Activated CD4-positive, alpha-beta T cell treated with anti-CD3 and anti-CD28 coated beads, Interleukin-2, amount 50 U/mL, for 1 hour (primary cell): ENCODE results near the gene ARL8A.

Source experiments
- DNase-seq: peaks from one replicate; pipeline ENCODE4 v3.0.0-alpha.2; 2020

The ARL8A gene

DNA sequence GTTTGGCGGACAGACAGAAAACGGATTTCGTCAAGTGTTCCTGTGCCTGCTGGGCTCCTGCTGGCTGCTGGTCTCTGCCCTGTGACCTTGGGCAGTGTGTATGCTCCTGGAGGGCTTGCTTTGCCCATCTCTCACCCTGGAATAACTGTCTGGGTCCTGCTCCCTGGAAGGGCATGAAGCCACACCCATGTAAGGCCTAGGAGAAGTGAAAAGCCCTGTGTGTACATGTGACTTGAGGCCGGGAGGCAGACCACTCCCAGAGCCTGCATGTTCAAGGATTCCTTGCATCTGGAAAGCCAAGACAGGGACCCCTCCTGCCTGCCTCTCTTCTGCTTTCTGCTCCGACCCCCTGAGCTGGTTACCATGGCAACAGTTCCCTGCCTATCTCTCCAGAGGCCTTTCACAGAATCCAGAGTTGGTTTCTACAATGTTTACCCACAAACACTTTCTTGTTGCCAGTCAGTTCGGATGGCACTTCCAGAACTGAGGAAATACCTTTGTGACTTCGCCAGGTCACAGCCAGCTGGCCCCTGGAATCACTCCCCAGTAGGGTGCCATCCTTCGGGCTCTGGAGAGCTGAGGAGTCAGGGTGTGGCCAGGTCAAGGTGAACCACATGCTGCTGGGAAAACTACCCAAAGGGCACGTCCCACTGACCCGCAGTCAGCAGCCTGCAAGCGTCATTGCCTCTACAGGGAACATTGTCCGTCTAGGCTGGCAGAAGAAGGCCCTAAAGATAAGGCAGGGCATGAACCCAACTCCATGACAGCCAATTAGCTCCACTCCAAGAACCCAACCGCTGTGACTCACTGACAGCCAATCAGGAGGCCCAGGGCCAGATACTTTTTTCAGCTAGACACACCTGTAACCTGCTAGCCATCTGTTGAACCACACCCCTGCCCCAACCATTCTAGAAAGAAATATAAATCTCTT is 36.5 kb downstream of the ARL8A start:
- DNase-seq = no peak

DNA sequence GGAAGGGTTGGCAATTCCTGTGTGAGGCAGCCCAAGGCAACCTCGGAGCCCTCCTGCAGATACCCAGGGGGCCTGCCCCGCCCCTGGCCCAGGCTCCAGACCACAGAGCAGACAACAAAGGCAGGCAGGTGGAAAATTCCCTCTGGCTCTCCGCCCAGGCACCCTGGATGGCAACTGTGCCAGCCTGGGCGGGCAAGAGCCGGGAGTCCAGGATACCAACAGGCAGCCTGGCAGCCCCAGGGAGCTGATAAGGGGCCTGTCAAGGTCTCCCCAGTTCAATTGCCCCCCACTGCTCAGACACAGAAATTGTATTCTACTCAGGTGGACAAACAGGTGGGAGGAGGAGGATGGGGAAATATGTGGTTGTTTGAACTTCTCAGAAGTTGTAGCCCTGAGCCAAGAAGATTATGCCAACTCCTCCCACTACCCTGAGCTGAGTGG is 37.2 kb downstream of the ARL8A start:
- DNase-seq = no peak

DNA sequence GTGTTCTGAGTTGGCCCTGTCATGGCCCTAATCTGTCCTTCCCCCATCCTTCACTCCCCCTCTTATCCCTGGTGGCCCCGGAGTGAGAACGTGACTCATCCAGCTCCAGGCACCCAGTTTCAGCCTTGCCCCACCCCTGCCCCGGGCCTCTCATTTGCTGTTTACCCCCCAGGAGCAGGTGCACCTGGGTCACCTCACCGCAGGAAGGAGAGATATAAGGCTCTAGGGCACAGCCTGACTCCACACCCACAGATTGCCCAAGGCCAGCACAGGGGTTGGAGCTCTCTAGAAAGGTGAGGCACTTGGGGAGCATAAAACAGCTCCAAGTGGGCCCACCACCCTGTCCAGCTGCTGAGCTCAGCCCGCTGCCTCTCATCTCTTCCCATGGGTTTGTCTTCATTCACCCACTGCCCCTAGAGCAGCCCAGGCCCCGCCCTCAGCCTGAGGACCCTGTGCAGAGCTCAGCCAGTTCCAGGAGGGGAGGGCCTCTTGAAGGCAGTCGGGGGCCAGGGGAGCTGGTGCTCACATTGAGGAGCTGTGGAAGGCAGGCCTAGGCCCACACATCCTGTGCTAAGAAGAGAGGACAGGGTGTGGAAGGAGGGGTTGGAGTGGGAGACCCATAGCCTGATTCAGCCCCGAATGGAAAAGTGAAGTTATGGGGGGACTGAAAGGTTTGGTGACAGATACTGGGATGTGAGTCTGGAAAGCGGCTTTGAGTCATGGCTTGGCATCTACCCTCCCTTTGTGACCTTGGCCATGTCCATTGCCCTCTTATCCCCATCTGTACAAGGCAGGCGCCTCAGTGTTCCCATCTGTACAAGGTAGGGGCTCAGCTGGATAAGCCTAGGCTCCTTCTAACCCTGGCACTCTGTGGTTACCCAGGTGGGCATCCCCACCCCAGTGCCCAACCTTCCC is 37.9 kb downstream of the ARL8A start:
- DNase-seq = no peak

DNA sequence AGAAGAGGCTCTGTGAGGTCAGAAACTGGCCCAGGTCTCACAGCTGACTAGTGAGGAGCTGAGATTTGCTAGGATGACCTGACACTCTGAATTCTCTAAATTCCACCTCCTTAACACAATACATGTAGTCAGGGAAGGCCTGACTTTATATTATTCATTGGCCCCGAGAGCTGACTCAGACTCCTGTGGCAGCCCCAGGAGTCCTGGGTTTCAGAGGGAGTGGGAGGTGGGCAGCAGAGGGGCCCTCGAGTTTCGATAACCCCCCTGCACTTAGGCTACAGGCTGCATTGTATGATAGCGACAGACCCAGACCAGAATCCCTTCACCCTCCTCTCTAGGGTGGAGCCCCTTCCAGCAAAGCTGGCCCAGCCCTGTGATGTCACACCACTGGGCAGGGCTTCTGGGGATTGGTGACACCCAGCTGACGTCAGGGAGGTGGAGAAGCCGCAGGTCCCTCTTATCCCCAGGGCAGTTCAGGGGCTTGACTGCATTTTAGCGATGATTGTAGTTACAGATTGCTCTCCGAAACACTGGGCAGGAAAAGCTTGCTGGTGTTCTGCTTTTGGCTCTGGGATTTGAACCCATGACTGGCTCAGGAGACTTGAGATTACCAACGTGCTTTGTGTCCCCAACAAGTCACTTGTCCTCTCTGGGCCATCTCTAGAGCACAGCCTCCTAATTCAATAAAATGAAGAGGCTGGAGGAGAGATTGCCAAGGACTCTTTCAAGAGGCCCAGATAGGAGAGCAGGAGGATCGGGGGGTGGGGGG is 38.8 kb downstream of the ARL8A start:
- DNase-seq = no peak

DNA sequence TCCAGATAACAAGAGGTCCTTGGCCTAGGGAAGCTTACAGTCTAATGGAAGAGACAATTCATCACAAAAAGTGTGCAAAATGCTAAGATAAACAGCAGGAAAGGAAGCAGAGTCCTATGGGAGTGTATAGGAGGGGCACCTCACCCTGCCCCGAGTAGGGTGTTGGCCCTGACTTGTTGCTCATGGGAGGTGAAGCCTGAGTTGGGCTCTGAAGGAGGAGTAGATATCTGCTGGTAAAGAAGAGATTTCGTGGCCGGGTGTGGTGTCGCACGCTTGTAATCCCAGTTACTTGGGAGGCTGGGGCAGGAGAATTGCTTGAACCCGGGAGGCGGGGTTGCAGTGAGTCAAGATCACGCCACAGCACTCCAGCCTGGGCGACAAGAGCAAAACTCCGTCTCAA is 40.5 kb downstream of the ARL8A start:
- DNase-seq = no peak

DNA sequence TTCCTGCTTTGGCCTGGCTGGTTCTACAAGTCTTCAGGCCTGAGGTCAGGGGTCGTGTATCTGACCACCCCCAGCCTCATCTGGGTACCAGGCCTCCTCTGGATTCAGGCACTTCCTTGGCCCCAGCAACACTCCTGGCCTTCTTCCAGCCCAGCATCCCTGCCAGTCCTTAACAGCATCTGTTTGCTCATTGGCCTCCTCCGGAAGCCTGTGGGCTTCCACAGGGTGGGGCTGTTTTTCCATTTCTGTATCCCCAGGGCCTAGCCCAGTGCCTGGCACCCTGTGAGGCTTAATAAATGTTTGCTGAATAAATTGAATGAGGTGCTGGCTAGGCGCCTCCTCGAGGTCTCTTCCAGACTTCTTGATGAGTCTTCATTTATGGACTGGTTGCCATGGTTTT is 43.4 kb downstream of the ARL8A start:
- DNase-seq = no peak

DNA sequence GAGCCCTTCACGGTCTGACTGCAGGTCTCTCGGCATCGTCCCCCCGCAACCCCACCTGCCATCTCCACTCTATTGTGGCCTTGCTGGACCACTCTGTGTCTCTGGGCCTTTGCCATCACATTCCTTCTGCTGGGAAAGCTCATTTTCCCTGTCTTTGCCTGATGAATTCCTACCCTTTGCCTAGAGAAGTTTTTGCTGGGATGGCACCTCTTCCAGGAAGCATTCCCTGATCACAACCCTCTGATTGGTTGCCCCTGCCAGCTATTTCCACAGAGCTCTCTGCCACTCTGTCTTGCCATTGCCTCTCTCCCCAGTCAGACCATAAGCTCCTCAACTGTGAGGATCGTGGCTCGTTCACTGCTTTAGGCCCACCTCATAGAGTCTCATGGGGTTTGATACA is 50.7 kb downstream of the ARL8A start:
- DNase-seq = no peak

DNA sequence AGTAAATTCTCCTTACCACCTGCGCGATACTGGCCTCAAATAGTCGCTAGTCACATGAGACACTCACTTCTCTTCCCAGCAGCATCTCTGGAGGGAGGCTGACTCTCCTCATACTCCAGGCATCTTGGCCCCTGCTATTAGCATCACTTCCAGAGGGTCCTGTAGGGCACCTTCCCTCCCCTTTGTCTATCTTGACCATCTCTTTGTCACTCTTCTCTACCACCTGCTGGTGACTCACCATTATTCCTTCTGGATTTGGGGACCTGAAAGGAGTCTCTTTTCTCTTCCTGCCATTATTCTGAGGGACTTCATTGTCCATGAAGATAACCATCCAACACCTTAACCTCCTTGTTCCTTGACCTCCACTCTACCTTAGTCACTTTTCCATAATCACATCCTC is 53.5 kb downstream of the ARL8A start:
- no peak for DNase-seq

DNA sequence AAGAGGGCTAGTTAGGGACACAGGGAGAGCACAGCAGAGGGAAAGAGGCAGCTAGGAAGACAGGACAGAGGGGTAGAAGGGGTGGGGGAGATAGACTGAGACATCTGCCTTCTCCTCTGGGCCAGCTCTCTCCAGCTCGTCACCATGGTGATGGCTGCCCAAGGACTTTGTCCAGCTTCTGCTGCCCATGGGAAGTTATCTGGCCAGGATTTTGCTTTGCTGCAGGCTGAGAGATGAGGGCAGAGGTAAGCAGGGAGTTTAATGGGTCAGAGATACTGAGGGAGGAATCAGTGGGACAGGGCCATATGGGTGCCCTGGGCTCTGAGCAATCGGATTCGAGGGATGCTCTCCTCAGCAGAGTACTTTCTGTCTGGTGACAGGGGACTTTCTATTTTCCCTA is 56.3 kb downstream of the ARL8A start:
- DNase-seq = no peak

DNA sequence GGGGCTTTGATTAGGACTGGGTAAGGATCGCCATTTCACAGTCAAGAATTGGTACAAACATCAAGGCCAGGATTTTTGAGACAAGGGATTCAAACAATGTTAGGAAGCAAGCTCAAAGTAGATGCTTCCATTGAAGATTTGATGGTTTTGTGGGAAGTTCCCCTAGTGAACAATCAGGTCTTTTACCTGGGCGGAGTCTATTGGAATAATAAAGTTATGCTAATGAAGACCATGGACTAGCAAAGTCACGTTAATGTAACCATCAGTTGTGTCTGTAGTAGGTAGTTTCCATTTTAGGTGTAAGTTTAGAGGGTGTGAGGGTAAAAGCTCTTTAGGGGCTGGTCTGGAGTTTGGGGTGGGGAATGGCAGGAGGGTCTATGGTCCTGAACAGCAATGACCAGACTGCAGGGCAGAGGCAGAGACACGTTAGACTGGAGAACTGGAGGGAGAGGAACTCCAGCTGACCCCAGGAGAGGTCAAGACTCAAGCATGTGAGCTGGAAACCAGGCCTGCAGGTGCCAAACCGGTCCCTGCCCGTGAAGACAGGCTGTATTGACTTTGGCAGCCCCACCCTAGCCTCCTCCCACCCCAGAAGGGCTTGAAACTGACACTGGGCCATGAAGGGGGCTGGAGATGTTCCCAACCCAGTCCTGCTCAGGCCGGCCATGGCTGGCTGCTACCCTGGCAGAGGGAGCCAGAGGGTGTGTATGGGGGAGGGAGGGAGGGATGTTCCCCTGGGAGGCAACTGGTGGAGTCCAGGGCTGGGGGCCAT is 57.8 kb downstream of the ARL8A start:
- DNase-seq = no peak

DNA sequence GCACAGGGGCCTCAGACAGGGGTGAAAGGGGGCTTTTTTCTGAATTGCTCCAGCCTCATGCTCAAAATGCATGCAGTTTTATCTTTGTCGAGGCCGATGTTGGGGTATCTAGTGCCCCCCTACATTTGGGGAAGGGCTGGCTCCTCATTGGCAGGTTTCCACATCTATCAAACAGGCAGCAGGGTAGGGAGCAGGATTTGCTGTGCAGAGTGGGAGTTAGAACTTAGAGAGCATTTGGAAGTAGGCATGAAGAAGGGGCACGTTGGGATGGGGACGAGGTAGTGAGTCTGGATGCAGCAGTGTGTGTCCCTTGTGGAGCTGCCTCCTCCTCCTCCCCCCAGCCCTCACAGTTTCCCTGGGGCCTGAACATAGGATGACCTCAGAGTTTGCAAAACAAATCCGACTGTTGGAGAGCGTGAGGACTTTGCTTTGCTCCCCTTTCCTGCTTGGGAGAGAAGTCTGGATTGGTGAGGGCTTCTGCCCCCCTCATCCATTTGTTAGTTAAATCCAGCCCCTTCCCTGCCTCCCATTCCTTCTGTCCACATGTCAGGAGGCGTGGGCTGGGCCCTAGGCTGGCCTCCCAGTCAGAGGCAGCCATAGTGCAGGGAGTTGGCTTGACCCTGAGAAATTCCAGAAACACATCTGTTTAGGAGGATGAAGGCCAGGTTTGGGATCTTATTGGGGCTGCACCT is 58.7 kb downstream of the ARL8A start:
- no peak for DNase-seq

DNA sequence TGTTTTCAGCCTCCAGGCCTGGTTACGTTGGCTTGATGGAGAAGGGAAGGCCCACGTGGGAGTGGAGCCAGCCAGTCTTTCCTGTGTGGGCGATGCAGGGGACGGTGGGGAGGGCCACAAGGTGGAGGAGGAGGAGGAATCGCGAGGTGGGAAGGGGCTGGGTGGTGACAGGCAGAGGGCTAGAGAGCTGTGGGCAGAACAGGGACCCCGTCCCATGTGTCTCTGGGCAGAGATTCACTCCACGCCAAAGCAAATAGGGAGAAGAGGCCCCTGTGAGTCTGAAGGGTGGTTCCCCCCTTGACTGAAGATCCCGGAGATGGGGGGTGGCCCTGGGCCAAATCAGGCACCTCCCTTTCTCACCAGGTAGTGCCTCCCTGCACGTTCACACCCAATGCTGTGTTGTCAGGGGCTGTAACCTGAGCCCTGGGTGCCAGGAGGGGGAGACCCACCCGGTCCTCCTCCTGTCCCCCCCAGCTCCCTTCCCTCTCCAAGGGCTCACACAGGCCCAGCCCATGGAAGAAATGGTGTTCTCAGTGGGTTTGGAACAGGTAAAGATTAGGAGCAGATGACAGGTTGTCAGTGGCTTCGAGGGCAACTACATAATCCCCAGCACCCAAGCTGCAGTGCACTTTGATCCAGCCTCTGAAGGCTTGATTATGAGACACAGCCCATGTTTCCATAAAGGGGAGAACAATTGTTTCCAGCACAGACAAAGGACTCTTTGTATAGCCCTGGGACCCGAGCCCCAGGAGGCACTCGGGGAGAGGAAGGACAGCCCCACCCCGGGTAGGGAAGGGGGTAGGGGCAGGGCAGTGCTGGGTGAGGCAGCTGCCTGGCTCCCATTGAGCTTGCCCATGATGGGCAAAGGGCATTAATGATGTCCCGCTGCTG is 59.5 kb downstream of the ARL8A start:
- DNase-seq = no peak
